ENCODE results near the gene ENTREP1.

The ENTREP1 gene

GRCh38 chr9:69314547-69314946 lies 10.5 kb upstream of the ENTREP1 start:
- Histone ChIP-seq H3K27ac (no peak overlapping the region), H3K27me3 (ENCODE audit: insufficient read depth, low read depth, severe bottlenecking) (no peaks in the 10 kb centered on the region), H3K4me3 (ENCODE audit: low read depth, low read length) (no peak overlapping the region)

DNA sequence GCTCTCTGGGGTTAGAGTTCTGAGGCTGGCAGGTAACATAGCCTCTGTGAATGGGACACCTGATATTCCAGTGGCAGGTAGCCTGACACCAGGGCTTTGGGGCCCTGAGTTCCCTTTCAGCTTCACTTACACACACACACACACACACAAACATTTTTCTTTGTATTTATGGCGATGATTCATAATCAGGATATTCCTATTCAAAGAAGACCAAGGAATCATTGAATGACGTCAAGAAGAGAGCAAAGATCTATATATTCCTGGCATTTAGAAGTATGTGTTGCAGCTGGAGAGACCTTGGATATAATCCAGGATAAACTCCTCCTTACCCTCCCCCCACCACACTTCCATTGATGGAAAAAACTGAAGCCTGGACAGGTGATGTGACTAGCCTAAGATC lies 7.9 kb upstream of the ENTREP1 start:
- no peak overlapping the region for H3K27ac ChIP-seq
- no peaks in the 10 kb centered on the region for H3K36me3 ChIP-seq
- H3K9me3 ChIP-seq (ENCODE audit: severe bottlenecking) = peaks cover 9% of the 10 kb centered on the region
- H3K27me3 ChIP-seq (ENCODE audit: insufficient read depth, low read depth, severe bottlenecking) = peaks cover 4% of the 10 kb centered on the region
- DNase-seq = no peak
- H3K4me3 ChIP-seq (ENCODE audit: low read depth, low read length) = no peak overlapping the region
- TF ChIP-seq, protein P1, sequence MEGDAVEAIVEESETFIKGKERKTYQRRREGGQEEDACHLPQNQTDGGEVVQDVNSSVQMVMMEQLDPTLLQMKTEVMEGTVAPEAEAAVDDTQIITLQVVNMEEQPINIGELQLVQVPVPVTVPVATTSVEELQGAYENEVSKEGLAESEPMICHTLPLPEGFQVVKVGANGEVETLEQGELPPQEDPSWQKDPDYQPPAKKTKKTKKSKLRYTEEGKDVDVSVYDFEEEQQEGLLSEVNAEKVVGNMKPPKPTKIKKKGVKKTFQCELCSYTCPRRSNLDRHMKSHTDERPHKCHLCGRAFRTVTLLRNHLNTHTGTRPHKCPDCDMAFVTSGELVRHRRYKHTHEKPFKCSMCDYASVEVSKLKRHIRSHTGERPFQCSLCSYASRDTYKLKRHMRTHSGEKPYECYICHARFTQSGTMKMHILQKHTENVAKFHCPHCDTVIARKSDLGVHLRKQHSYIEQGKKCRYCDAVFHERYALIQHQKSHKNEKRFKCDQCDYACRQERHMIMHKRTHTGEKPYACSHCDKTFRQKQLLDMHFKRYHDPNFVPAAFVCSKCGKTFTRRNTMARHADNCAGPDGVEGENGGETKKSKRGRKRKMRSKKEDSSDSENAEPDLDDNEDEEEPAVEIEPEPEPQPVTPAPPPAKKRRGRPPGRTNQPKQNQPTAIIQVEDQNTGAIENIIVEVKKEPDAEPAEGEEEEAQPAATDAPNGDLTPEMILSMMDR (IDR thresholded peaks at IDR 0.05; ENCODE audit: low read depth, low read length) = no peak

More at GRCh38 chr9:69314547-69314946, 10.5 kb upstream of the ENTREP1 start:
- Histone ChIP-seq H3K9me3 (ENCODE audit: severe bottlenecking) (peaks cover 9% of the 10 kb centered on the region), H3K36me3 (no peaks in the 10 kb centered on the region)
- TF ChIP-seq, protein P1 (IDR thresholded peaks at IDR 0.05; ENCODE audit: low read depth, low read length) = no peak
- no peak for DNase-seq

DNA sequence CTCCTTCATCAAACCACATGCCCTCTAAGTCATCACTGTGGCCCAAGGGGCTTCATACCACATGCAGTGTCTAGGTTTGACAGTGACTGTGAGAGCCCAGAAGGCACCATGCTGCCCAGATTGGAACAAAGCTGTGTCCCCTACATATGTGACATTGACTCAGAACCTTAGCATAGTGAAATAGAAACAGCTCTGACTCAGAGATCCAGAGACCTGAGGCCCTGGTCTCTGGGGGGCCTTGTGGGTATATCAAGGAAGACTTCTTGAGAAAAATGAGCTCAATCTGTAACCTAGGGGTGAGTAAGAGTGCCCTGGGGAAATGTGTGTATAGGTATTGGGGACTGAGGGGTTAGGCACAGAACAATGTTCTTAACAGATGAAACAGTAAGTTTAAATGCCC lies 7.1 kb upstream of the ENTREP1 start:
- H3K9me3 ChIP-seq (ENCODE audit: severe bottlenecking) = peaks cover 5% of the 10 kb centered on the region
- H3K4me3 ChIP-seq (ENCODE audit: low read depth, low read length) = no peak overlapping the region
- H3K36me3 ChIP-seq = no peaks in the 10 kb centered on the region
- TF ChIP-seq, protein P1 (IDR thresholded peaks at IDR 0.05; ENCODE audit: low read depth, low read length) = no peak
- no peak overlapping the region for H3K27ac ChIP-seq
- H3K27me3 ChIP-seq (ENCODE audit: insufficient read depth, low read depth, severe bottlenecking) = peaks cover 4% of the 10 kb centered on the region
- no peak for DNase-seq

DNA sequence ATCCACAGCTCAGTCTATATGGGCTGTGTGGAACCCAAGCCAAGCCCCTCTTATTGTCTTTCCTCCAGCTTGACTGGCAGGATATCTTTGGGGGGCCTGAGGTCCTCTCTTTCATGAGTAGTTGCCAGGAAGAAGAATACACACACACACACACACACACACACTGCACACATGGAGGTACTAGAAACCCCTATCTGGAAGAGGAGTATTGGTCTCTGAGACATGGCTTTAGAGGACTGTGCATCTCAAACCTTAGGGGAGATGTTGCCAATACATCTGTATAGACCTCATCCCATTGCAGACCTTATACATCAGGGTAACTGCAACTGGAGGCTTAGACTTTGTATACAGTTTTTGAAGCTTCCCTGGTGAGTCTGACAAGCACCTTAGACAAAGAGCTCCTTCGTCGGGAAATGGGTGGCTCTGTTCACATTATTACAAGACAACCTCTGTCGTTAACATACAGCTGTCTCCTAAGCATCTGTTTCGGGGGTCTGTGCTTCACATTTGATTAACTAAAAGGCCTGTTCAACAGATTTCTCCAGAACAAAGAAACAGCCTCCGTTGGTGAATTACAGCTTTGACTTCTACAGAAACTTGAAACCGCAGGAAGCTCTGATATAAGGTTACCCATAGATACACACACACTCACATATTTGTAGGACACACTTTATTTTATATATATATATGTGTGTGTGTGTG lies 5.5 kb upstream of the ENTREP1 start:
- no peak for DNase-seq
- Histone ChIP-seq H3K9me3 (ENCODE audit: severe bottlenecking) (no peaks in the 10 kb centered on the region), H3K27ac (no peak overlapping the region), H3K36me3 (no peaks in the 10 kb centered on the region), H3K27me3 (ENCODE audit: insufficient read depth, low read depth, severe bottlenecking) (peaks cover 12% of the 10 kb centered on the region), H3K4me3 (ENCODE audit: low read depth, low read length) (no peak overlapping the region)
- TF ChIP-seq, protein P1 (IDR thresholded peaks at IDR 0.05; ENCODE audit: low read depth, low read length) = no peak

- no peaks in the 10 kb centered on the region for H3K9me3 ChIP-seq (ENCODE audit: severe bottlenecking)
- DNase-seq = no peak
- H3K27ac ChIP-seq = no peak overlapping the region
- H3K4me3 ChIP-seq (ENCODE audit: low read depth, low read length) = no peak overlapping the region
- peaks cover 32% of the 10 kb centered on the region for H3K27me3 ChIP-seq (ENCODE audit: insufficient read depth, low read depth, severe bottlenecking)
- H3K36me3 ChIP-seq = no peaks in the 10 kb centered on the region
- TF ChIP-seq, protein P1 (IDR thresholded peaks at IDR 0.05; ENCODE audit: low read depth, low read length) = no peak
Observed at GRCh38 chr9:69322256-69322655, 2.8 kb upstream of the ENTREP1 start.

DNA sequence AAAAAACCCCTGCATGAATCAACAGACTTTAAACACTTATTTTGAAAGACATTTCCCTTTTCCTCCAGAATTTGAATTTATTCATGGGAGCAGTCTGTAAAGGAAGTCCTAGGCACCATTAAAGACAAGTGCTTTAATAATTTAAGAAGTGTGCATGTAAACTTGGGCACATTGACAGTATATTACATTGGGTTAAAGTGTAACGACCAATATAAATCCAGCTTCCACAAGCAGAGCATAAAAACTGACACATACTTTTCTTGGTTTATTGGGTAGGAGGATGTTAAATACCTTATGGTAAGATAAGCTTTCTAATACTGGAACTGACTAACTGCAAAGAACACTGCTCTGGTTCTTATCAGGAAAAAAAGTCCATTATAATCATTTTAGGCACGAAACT lies 1.2 kb upstream of the ENTREP1 start:
- no peak for DNase-seq
- TF ChIP-seq, protein P1 (IDR thresholded peaks at IDR 0.05; ENCODE audit: low read depth, low read length) = no peak
- Histone ChIP-seq H3K36me3 (no peaks in the 10 kb centered on the region), H3K27me3 (ENCODE audit: insufficient read depth, low read depth, severe bottlenecking) (peaks cover 32% of the 10 kb centered on the region), H3K27ac (no peak overlapping the region), H3K9me3 (ENCODE audit: severe bottlenecking) (no peaks in the 10 kb centered on the region), H3K4me3 (ENCODE audit: low read depth, low read length) (no peak overlapping the region)

Measured in WERI-Rb-1 (cell line).